ENCODE results near the gene CRYGN.

The CRYGN gene

DNA sequence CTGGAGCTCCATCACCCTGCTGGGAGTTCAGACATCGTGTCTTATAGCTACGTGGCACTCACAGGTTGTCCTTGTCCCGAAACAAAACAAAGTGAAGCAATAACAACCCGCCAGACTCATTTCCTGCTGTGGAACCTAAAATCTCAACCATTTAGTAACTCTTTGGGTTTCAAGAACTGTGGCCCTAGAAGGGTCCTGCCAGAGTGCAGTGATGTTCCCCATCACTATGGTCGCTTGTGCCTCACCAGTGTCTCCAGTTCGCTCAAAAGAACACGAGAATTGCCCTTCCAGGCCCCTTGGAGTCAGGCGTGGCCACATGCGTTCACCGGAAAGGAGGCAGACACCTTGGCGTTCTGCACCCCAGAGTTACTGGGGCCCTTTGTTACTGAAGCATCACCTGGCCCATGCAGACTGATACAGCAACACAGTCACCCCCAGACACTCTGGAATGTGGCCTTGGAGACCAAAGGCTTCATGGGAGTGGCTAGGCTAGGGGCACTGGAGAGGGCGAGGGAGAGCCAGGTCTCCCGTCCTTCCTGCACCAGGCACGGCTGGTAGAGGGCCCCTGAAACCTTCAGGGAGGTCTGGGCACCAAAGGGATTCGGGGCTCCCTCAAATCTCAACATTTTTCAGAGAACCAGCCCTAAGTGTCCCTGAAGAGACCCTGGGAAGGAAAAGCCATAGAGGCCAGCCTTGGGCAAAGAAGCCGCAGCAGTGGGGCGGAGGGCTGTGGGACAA, 908 bp downstream of the CRYGN start:
- no peak for DNase-seq (ENCODE audit: low spot score)

GRCh38 chr7:151437866-151438516, 1.9 kb downstream of the CRYGN start:
- DNase-seq (ENCODE audit: low spot score): no peak

GRCh38 chr7:151437159-151437553, 2.8 kb downstream of the CRYGN start:
- no peak for DNase-seq (ENCODE audit: low spot score)

- DNase-seq (ENCODE audit: low spot score): no peak
These were observed 3.3 kb downstream of the CRYGN start for GRCh38 chr7:151436446-151437158.

GRCh38 chr7:151435971-151436370, 4.0 kb downstream of the CRYGN start:
- no peak for DNase-seq (ENCODE audit: low spot score)

- DNase-seq (ENCODE audit: low spot score): no peak
These were observed 4.6 kb downstream of the CRYGN start for GRCh38 chr7:151435103-151435916.

- no peak for DNase-seq (ENCODE audit: low spot score)
These were observed 5.4 kb downstream of the CRYGN start for GRCh38 chr7:151434549-151434948.

- DNase-seq (ENCODE audit: low spot score): no peak
These were observed 6.1 kb downstream of the CRYGN start for GRCh38 chr7:151433721-151434400.

DNA sequence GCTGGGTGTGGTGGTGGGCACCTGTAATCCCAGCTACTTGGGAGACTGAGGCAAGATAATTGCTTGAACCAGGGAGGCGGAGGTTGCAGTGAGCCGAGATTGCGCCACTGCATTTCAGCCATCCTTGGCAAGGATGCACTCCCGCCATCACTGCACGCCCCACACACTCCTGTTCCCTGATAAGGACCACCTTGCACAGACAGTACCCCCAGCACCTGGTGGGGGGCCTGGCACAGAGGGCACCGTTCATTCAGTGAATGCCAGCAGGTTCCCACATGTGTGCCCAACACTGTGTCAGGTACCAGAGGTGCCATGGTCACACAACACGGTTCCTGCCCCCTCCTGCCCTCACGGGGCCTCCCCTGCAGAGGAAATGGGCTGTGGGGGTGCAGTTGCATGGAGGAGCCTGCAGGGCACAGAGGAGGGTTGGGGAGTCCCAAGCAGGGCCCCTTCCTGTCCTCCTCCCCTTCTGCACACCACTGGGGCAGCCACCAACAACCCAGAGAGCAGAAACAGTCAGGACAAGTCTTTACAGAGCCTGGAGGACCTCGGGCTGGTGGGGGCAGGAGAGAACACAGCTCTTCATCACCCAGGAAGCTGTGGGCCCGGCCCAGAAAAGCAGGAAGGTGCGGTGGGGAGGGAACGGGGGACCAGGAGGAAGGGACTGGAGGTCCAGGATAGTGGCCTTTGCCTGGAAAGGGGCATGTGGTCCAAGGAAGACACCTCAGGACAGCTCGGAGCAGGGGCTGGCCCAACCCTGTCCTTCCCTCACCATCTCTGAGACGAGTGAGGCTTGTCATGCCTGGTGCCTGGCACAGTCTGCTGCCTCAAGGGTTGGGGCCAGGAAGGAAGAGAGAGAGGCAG, 7.1 kb downstream of the CRYGN start:
- DNase-seq (ENCODE audit: low spot score): peak; percentile 47

- DNase-seq (ENCODE audit: low spot score): no peak
These were observed 8.1 kb downstream of the CRYGN start for GRCh38 chr7:151431768-151432311.

DNA sequence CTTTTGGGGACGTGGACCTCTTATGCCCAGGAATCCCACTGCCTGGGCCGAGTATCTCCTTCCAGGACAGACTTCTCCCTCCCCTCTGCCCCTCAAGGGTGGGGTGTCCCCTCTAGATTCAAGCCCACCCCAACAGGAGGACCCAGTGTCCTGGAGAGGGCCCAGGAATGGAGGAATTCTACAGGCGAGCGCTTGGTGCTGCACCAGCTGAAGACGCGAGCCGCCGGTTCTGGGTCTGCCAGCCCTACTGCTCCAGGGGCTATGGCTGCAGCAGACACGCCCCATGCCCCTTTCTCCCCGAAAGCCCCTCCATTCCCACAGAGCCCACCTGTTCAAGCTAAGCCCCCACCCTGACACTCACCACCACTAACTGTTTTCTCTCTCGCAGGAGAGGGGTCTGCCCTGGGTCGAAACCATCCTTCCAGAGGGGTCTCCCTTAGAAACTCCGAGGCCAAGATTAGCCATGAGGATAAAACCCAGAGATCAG, 8.6 kb downstream of the CRYGN start:
- DNase-seq (ENCODE audit: low spot score): no peak

DNA sequence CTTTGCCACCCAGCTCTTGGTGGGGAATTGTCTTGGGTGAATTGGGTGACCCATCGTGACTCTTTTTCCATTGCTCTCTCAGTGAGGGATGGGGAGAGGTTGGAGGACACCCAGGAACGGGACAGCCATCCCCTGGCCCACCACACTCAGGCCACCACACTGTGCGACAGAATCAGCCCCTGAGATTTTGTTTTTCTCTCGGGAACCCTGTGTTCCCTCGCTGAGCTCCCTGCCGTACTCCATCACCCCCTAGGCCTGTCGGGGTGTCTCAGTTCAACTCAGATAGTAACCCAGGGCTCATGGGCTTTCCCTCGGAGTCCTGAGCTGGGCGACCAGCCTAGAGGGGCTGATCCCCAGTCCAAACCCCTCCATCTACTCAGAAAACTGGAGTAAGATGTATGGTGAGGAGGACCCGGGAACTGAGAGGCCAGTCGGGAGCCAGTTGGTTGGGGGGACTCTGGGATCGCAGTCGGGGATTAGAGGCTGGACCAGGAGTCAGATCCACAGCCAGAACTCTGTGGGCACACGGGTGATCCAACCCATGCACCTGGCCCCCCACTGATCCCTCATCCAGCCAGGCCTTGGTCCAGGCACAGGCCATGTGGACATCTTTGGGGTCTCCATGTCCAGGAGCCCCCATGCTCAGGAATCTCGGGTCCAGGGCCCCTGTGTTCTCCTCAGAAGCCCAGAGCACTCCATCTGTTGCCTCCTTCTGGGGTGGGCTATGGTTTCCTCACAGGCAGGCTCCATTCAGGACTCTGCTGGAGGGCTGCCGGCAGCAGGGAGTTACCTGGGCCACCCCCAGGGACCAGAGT, 9.3 kb downstream of the CRYGN start:
- no peak for DNase-seq (ENCODE audit: low spot score)

DNA sequence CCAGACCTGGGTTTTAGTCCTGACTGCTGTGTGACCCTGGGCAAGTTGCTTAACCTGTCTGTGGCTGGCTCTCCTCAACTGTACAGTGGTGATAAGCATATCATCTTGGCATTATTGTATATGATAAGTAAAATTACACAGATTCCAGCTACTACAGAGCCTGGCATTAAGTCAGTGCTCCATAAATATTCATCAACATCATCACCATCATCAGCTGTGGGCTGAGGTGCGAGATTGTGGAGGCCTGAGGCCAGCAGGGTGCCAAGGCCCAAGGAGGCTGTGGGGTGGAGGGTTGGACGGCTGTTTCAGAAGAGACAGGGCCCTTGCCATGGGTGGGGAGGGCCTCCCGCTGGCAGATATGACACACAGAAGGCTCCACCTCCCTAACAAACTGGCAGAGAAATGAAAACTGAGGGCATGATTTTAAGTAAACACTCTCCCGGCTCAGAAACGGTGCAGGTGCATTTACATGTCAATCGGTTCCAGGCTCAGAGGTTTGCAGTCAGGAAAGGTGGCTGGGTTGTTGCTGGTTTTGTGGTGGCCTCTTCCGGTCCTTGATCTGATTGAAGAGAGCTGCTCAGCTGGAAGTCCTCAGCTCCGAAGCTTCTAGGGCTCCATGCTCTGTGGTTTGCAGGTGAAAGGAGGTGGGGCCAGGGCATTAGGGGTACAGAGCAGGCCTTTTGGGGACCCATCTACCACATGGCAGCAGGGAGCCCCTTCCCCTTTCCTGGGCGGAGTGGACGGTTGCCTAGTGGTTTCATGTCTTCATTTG, 10.2 kb downstream of the CRYGN start:
- DNase-seq (ENCODE audit: low spot score): peak; percentile 65

DNA sequence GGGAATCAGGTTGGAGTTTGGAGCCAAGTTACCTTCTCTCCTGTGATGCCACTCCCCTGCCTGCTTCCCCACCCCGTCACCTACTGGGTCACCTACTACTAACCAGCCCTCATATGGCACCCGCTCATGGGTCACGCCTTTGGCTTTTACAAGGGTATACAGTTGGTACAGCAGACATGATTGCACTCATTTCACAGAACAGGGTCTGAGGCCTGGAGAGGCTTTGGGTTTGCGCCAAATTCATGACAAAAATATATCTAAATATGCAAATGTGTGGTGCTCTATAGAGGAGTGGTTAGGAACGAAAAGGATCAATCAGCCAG, 10.7 kb downstream of the CRYGN start:
- DNase-seq (ENCODE audit: low spot score): no peak

GRCh38 chr7:151428378-151429236, 11.3 kb downstream of the CRYGN start:
- no peak for DNase-seq (ENCODE audit: low spot score)

DNA sequence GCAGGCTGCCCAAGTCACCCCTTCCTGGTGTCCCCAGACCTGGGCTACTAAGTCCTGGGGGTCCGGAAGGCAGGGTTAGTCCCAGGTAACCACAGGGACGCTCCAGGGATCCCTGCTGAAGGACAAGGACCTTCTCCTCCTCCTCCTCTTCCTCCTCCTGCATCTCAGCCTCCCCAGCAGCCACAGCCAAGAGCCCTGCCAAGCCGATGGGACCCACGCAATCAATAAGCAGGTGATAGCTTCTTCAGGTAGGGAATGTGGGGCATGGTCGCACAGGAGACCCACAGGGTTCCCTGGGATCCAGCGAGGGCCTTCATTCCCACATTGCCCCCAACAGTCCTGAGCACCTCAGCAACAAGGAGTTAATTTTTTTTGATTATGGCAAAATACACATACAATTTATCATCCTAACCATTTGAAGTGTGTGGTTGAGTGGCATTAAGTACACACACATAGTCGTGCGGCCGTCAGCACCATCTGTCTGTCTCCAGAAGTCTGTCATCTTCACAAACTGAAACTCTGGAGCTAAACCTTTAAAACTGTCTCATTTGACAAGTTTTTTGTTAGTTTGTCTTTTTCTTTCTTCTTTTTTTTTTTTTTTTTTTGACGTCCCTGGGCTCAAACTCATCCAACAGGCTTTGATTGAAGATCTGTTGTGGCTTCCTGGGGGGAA, 12.1 kb downstream of the CRYGN start:
- DNase-seq (ENCODE audit: low spot score): no peak
